ENCODE results near the gene GRIK3.

GRCh38 chr1:36955016-36955415 lies 79.3 kb downstream of the GRIK3 start:
- TF ChIP-seq YY1 (IDR thresholded peaks at IDR 0.05; ENCODE audit: insufficient read depth, insufficient read length): no peak
- TF ChIP-seq ZNF274 (IDR thresholded peaks at IDR 0.05; ENCODE audit: low read depth, low read length): no peak

Measured in NT2/D1 (cell line).